NCI-H345 (cell line): ENCODE data around the gene DDX54.

Experiments used
- DNase-seq: peaks from one replicate; lab custom pipeline; 2025; lab: John Stamatoyannopoulos, UW

Gene DDX54

GRCh38 chr12:113185180-113186032 lies at the start of gene DDX54, which contains the start of gene RITA1:
Gene DDX54 (minus strand): TSS chr12:113185478. CDS start chr12:113185451, 27 bp downstream.
Gene RITA1 (plus strand): TSS chr12:113185721. CDS start chr12:113186747, 1,026 bp downstream.
- peak; percentile 65 for DNase-seq

GRCh38 chr12:113234483-113234882 lies 49.2 kb upstream of the DDX54 start:
- no peak for DNase-seq

- no peak for DNase-seq
These were observed 48.7 kb upstream of the DDX54 start for GRCh38 chr12:113233967-113234366.

GRCh38 chr12:113232840-113233585 lies 47.7 kb upstream of the DDX54 start:
- peak; percentile 94 for DNase-seq

GRCh38 chr12:113232089-113232839 lies 47.0 kb upstream of the DDX54 start:
- no peak for DNase-seq

- no peak for DNase-seq
These were observed 46.2 kb upstream of the DDX54 start for GRCh38 chr12:113231235-113232088.

GRCh38 chr12:113230315-113231234 lies 45.3 kb upstream of the DDX54 start:
- DNase-seq, result no peak

GRCh38 chr12:113228394-113229028 lies 43.2 kb upstream of the DDX54 start:
- DNase-seq, result no peak

GRCh38 chr12:113227686-113228391 lies 42.6 kb upstream of the DDX54 start:
- DNase-seq, result no peak

GRCh38 chr12:113226696-113227568 lies 41.7 kb upstream of the DDX54 start:
- no peak for DNase-seq

GRCh38 chr12:113224955-113225354 lies 39.7 kb upstream of the DDX54 start:
- DNase-seq, result no peak

- DNase-seq, result peak; percentile 74
These were observed 37.7 kb upstream of the DDX54 start for GRCh38 chr12:113222730-113223531.

GRCh38 chr12:113221997-113222729 lies 36.9 kb upstream of the DDX54 start:
- DNase-seq, result no peak

- DNase-seq, result peak; percentile 100
These were observed 36.1 kb upstream of the DDX54 start, which contains the start of gene TPCN1 for GRCh38 chr12:113221181-113221996. Gene TPCN1 (plus strand): TSS chr12:113221464. CDS start chr12:113226853, 5,389 bp downstream.

GRCh38 chr12:113220593-113221180 lies 35.4 kb upstream of the DDX54 start:
- peak; percentile 39 for DNase-seq
